ENCODE measurements around the gene KLRG1.

DNA sequence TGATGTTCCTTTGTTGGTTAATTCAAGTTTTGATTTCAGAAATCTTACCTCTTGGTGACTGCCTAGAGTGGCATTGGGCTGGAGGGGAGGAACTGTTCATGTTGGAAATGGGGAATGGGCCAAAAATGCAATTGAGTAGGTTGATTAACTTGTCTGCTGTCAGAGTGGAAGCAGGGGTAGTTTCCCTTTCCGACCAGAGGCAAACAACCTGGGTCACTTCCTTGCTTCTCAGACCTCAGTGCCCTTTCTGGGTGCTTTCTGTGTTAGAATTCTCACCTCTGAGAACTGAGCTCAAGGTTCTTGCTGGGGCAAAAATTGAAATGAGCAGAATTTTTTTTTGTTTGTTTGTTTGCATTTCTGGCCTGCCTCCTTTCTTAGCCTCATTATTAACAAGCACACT lies 37.6 kb upstream of the KLRG1 start:
- TF ChIP-seq, protein P1, sequence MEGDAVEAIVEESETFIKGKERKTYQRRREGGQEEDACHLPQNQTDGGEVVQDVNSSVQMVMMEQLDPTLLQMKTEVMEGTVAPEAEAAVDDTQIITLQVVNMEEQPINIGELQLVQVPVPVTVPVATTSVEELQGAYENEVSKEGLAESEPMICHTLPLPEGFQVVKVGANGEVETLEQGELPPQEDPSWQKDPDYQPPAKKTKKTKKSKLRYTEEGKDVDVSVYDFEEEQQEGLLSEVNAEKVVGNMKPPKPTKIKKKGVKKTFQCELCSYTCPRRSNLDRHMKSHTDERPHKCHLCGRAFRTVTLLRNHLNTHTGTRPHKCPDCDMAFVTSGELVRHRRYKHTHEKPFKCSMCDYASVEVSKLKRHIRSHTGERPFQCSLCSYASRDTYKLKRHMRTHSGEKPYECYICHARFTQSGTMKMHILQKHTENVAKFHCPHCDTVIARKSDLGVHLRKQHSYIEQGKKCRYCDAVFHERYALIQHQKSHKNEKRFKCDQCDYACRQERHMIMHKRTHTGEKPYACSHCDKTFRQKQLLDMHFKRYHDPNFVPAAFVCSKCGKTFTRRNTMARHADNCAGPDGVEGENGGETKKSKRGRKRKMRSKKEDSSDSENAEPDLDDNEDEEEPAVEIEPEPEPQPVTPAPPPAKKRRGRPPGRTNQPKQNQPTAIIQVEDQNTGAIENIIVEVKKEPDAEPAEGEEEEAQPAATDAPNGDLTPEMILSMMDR (conservative IDR thresholded peaks at IDR 0.05; ENCODE audit: low read length) = no peak
- TF ChIP-seq EZH2phosphoT487 (IDR thresholded peaks at IDR 0.05; ENCODE audit: borderline replicate concordance, low read depth, low read length) = no peak

Measured in OCI-LY7 (cell line).